Astrocyte (in vitro differentiated cells and primary cell): ENCODE measurements around the gene BASP1. TPM values are rescaled to one million over a fixed set of nuclear protein-coding genes. Genes with fewer than 3 reads are reported as not detected.

Experiments
- DNase-seq: peaks from one replicate; pipeline ENCODE4 v3.0.0-alpha.2; 2010; ENCODE audit warnings: low read depth
- FAIRE-seq: peaks from 2 replicates; lab custom pipeline; 2011; peaks lifted over from hg19 to GRCh38; lab: Jason Lieb, UNC
- H2AFZ ChIP-seq: 2 replicates; pipeline ENCODE4 v1.6.0; 2012; ENCODE audit warnings: low read depth, low read length, inconsistent platforms
- H3K27ac ChIP-seq: 2 replicates; pipeline ENCODE4 v1.5.1; 2011; ENCODE audit warnings: low read depth, low read length, inconsistent platforms
- H3K27me3 ChIP-seq: 2 replicates; pipeline ENCODE4 v1.6.0; 2011; ENCODE audit warnings: low read length, inconsistent platforms; ENCODE audit not compliant: insufficient read depth
- H3K36me3 ChIP-seq: 2 replicates; pipeline ENCODE4 v1.5.1; 2011; ENCODE audit warnings: low read length, inconsistent platforms; ENCODE audit not compliant: insufficient read depth
- H3K4me1 ChIP-seq: 2 replicates; pipeline ENCODE4 v1.5.1; 2011; ENCODE audit warnings: low read length, inconsistent platforms; ENCODE audit not compliant: insufficient read depth
- H3K4me2 ChIP-seq: 2 replicates; pipeline ENCODE4 v1.6.0; 2012; ENCODE audit warnings: low read length, inconsistent platforms
- H3K4me3 ChIP-seq: 2 replicates; pipeline ENCODE4 v1.5.1; 2011; ENCODE audit warnings: low read depth, mild to moderate bottlenecking, low read length, inconsistent platforms; ENCODE audit not compliant: insufficient read depth
- H3K79me2 ChIP-seq: 2 replicates; pipeline ENCODE4 v1.6.0; 2012; ENCODE audit warnings: mild to moderate bottlenecking, low read length, inconsistent platforms; ENCODE audit not compliant: insufficient read depth
- H3K9ac ChIP-seq: 2 replicates; pipeline ENCODE4 v1.6.0; 2012; ENCODE audit warnings: mild to moderate bottlenecking, low read length, inconsistent platforms
- H3K9me3 ChIP-seq: 2 replicates; pipeline ENCODE4 v1.5.1; 2012; ENCODE audit warnings: low read depth, mild to moderate bottlenecking, low read length, inconsistent platforms; ENCODE audit not compliant: insufficient read depth
- H4K20me1 ChIP-seq: 2 replicates; pipeline ENCODE4 v1.6.0; 2012; ENCODE audit warnings: low read length, inconsistent platforms; ENCODE audit not compliant: insufficient read depth
- H3K27ac Mint-ChIP-seq: one replicate; pipeline ENCODE4 v1.8.0; 2021; ENCODE audit warnings: mild to moderate bottlenecking, mixed read lengths; ENCODE audit not compliant: unreplicated experiment
- H3K27me3 Mint-ChIP-seq: one replicate; pipeline ENCODE4 v1.8.0; 2021; ENCODE audit warnings: low read depth, mixed read lengths; ENCODE audit not compliant: unreplicated experiment
- H3K36me3 Mint-ChIP-seq: one replicate; pipeline ENCODE4 v1.8.0; 2021; ENCODE audit warnings: low read depth, mixed read lengths; ENCODE audit not compliant: unreplicated experiment
- H3K4me1 Mint-ChIP-seq: one replicate; pipeline ENCODE4 v1.8.0; 2021; ENCODE audit warnings: low read depth, mixed read lengths; ENCODE audit not compliant: unreplicated experiment
- H3K4me3 Mint-ChIP-seq: one replicate; pipeline ENCODE4 v1.8.0; 2021; ENCODE audit warnings: mild to moderate bottlenecking, moderate library complexity, mixed read lengths; ENCODE audit not compliant: unreplicated experiment
- H3K9me3 Mint-ChIP-seq: one replicate; pipeline ENCODE4 v1.8.0; 2021; ENCODE audit warnings: mild to moderate bottlenecking, mixed read lengths; ENCODE audit not compliant: unreplicated experiment
- CTCF ChIP-seq: IDR thresholded peaks from 2 replicates; pipeline ENCODE4 v1.5.1; 2011; ENCODE audit warnings: low read depth, mild to moderate bottlenecking, inconsistent platforms, low read length, moderate library complexity; ENCODE audit not compliant: insufficient read depth
- EZH2 ChIP-seq: IDR thresholded peaks from 2 replicates; pipeline ENCODE4 v1.6.1; 2012; ENCODE audit warnings: mild to moderate bottlenecking, low read length, inconsistent platforms; ENCODE audit not compliant: insufficient read depth
- total RNA-seq: library from RNA; stranded (reverse); gene quantifications from 2 replicates; pipeline ENCODE4 v1.2.1, GENCODE V29; 2021

The BASP1 gene
- total RNA-seq, 1 donor from 2014 or later, result 273 TPM

GRCh38 chr5:17216974-17217492 lies 398 bp upstream of the BASP1 start:
- H3K4me1 ChIP-seq, result peaks cover 17% of the 10 kb centered on the region

GRCh38 chr5:17218353-17219005 lies 1.0 kb downstream of the BASP1 start:
- Histone ChIP-seq H3K9me3 (no peaks in the 10 kb centered on the region), H3K9ac (peak overlapping the region; percentile 98), H4K20me1 (peaks cover 41% of the 10 kb centered on the region), H3K27ac (peak overlapping the region; percentile 94), H3K4me3 (peak overlapping the region; percentile 97), H3K36me3 (no peaks in the 10 kb centered on the region), H2AFZ (peak overlapping the region; percentile 23), H3K27me3 (no peaks in the 10 kb centered on the region), H3K4me1 (peaks cover 31% of the 10 kb centered on the region), H3K79me2 (peaks cover 59% of the 10 kb centered on the region), H3K4me2 (peak overlapping the region; percentile 86)
- TF ChIP-seq EZH2 (no peak), CTCF (no peak)
- Mint-ChIP-seq H3K4me1 (peaks cover 33% of the 10 kb centered on the region), H3K27me3 (no peaks in the 10 kb centered on the region), H3K9me3 (no peaks in the 10 kb centered on the region), H3K27ac (peak overlapping the region; percentile 95), H3K36me3 (peaks cover 4% of the 10 kb centered on the region), H3K4me3 (peak overlapping the region; percentile 98)
- DNase-seq (peak; percentile 66), FAIRE-seq (no peak)

More at GRCh38 chr5:17216974-17217492, 398 bp upstream of the BASP1 start:
- Mint-ChIP-seq H3K4me1 (peaks cover 21% of the 10 kb centered on the region), H3K36me3 (peaks cover 4% of the 10 kb centered on the region), H3K4me3 (peak overlapping the region; percentile 93), H3K27ac (no peak overlapping the region), H3K9me3 (no peaks in the 10 kb centered on the region), H3K27me3 (no peaks in the 10 kb centered on the region)
- peak overlapping the region; percentile 92 for H3K4me2 ChIP-seq
- no peaks in the 10 kb centered on the region for H3K9me3 ChIP-seq
- FAIRE-seq, result no peak
- H3K4me3 ChIP-seq, result peak overlapping the region; percentile 60
- H3K79me2 ChIP-seq, result peaks cover 44% of the 10 kb centered on the region
- H3K9ac ChIP-seq, result peak overlapping the region; percentile 62
- no peak for TF ChIP-seq EZH2
- no peak for TF ChIP-seq CTCF
- H3K27me3 ChIP-seq, result no peaks in the 10 kb centered on the region
- no peaks in the 10 kb centered on the region for H3K36me3 ChIP-seq
- H3K27ac ChIP-seq, result peak overlapping the region; percentile 30
- DNase-seq, result peak; percentile 66
- H4K20me1 ChIP-seq, result peaks cover 29% of the 10 kb centered on the region
- H2AFZ ChIP-seq, result peak overlapping the region; percentile 76

- Histone ChIP-seq H4K20me1 (peaks cover 46% of the 10 kb centered on the region), H3K4me2 (peak overlapping the region; percentile 86), H3K27ac (peak overlapping the region; percentile 94), H3K9ac (peak overlapping the region; percentile 98), H3K79me2 (peaks cover 64% of the 10 kb centered on the region), H3K36me3 (no peaks in the 10 kb centered on the region), H3K9me3 (no peaks in the 10 kb centered on the region), H3K27me3 (no peaks in the 10 kb centered on the region), H3K4me1 (peaks cover 36% of the 10 kb centered on the region), H3K4me3 (peak overlapping the region; percentile 97), H2AFZ (no peak overlapping the region)
- H3K27ac Mint-ChIP-seq, result peak overlapping the region; percentile 95
- H3K36me3 Mint-ChIP-seq, result peaks cover 6% of the 10 kb centered on the region
- H3K4me3 Mint-ChIP-seq, result peak overlapping the region; percentile 98
- TF ChIP-seq EZH2 (no peak), CTCF (no peak)
- FAIRE-seq (no peak), DNase-seq (no peak)
- peaks cover 39% of the 10 kb centered on the region for H3K4me1 Mint-ChIP-seq
- no peaks in the 10 kb centered on the region for H3K27me3 Mint-ChIP-seq
- H3K9me3 Mint-ChIP-seq, result no peaks in the 10 kb centered on the region
Observed at GRCh38 chr5:17219006-17219422, 1.6 kb downstream of the BASP1 start.
